NCI-H2029 (cell line): Measurements from ENCODE around the gene CPM.
"Not testable (repeated sequence)": the region's sequence is repeated elsewhere in the genome, so short reads cannot be mapped to it uniquely, and the experiment has no call there.

Source experiments
- DNase-seq: peaks from one replicate; lab custom pipeline; 2025; lab: John Stamatoyannopoulos, UW

Gene CPM

DNA sequence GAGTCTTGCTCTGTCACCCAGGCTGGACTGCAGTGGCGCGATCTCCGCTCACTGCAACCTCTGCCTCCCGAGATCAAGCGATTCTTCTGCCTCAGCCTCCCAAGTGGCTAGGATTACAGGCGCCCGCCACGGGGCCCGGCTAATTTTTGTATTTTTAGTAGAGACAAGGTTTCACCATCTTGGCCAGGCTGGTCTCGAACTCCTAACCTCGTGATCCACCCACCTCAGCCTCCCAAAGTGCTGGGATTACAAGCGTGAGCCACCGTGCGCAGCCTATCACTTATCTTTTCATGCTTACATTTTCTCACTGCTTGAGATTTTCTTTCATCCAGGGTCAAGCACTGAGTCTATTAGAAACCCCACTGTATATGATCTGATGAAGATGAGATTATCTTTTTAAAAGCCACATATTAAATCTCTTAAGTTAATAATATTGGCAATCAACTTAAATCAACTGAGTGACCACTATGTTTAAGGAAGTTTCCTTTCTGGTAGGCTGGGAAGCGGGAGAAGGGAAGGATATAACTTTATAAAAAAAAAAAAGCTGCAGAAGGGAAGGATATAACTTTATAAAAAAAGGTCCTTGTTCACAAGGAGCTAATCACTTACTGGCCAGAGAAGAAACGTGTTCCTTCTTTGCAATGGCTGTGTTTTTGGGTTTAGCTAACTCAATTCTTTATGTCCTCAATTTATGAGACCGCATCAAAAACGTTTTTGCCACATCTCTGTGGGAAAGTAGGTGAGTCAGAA, 126.3 kb downstream of the CPM start:
- no peak for DNase-seq

DNA sequence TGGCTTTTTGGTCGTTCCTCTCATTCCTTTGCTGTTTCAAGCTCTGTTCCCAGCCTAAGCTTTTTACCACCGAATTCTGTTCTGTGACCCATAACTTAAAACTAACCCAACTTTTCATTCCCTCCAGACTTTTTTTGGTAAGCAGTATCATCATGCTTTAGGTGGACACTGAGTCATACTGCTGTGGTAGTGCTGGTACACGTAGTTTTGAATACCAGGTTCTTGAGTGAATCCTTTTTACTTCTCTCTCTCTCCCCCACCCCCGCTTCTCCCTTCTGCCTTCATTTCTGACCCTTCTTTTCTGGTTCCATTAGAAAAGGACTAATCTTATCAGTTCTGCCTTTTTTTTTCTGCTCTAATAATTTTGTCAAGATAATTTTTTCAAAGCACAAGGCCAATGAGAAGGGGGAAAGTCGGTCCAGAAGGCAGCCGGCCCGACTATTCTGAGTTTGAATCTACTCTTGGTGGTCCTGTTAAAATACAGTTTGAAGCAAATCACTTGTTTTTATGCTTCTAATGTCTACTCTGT, 127.3 kb downstream of the CPM start:
- no peak for DNase-seq

DNA sequence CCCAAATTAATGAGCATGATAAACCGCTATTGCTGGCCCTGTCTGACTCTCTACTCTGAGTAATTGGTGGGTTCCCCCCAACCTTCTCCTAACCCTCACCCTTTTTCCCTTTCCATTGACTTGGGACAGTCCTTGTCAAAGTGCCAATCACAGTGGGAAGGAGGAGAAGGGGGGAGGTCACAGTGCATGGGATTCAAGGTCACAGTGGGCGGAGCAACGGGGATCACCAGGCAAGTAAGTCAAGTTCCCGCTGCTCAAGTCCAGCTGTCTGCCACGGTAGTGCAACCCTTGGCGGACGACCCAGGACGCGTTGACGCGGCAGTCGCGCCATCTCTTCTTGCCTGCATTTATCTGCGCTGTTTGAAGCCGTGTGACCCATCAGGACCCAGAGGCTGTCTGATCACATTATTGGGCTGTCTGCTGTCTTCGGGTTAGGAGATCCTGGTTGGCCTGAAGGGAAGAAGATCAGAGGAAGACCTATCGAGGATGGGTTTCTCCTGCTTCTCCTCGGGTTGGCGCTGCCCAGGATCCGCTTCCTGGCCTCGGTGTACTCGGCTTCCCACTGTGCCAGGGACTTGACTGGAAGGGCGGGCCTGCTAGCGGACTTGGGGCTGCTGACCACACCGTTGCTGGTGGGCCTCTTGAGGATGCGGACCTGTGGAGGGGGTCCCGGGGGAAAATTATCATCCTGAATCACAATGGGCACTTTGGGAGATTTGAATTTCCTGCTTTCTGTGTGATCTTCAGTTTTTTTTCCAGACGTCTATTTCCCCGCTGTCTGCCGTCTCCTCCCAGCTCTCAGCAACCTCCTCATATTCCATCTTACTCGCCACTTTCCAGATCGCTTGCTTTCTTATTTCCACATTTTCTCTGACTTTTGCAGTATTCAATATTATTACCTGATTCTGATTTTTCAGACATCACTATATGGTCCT, 128.0 kb downstream of the CPM start:
- no peak for DNase-seq

- no peak for DNase-seq
Observed at GRCh38 chr12:68803948-68804656, 128.9 kb downstream of the CPM start.

GRCh38 chr12:68802911-68803651, 129.9 kb downstream of the CPM start:
- DNase-seq: not testable (repeated sequence)

GRCh38 chr12:68802372-68802745, 130.6 kb downstream of the CPM start:
- DNase-seq: not testable (repeated sequence)
